ENCODE results near the gene SLC8A1. TPM values are rescaled to one million over a fixed set of nuclear protein-coding genes. Genes with fewer than 3 reads are reported as not detected.

The SLC8A1 gene
- total RNA-seq, 4 donors from 2014 or later, result 22.8 to 65.5 (median 42.0) TPM

- Histone ChIP-seq H3K4me3 (no peak overlapping the region), H3K36me3 (no peaks in the 10 kb centered on the region), H3K27ac (peak overlapping the region; percentile 34 to 68 (median 53)), H3K9me3 (no peaks in the 10 kb centered on the region), H3K27me3 (no peaks in the 10 kb centered on the region), H3K4me1 (peaks cover 0 to 23% (median 0%) of the 10 kb centered on the region in 4 donors)
- TF ChIP-seq EP300 (IDR thresholded peaks at IDR 0.05; ENCODE audit: low read depth) (no peak), CTCF (IDR thresholded peaks at IDR 0.05) (no peak), POLR2AphosphoS5 (IDR thresholded peaks at IDR 0.05) (no peak), POLR2A (IDR thresholded peaks at IDR 0.05) (no peak)
- in situ Hi-C loops (cut with MboI; ENCODE audit: low pct_ligation_motif_present in 1 of 4, low pct_unique_long_range_greater_than_20kb in 1 of 4, low sequenced_read_pairs in 3 of 4), result no loop called here
- WGBS, 2 donors (ENCODE audit: low coverage in 1 of 2), result 67 to 69% methylated on average over 8 to 9 of the region's 9 CpGs
- DNase-seq, result no peak
- intact Hi-C loops (cut with DNase I; ENCODE audit: low total_unique reads), result no loop called here
These were observed 16.3 kb downstream of the SLC8A1 start for GRCh38 chr2:40435426-40436092.

- TF ChIP-seq POLR2AphosphoS5 (IDR thresholded peaks at IDR 0.05), result peak in 2 of 3 donors; percentile 47 to 56
- TF ChIP-seq POLR2A (IDR thresholded peaks at IDR 0.05), result no peak
- in situ Hi-C loops (cut with MboI; ENCODE audit: low pct_ligation_motif_present in 1 of 4, low pct_unique_long_range_greater_than_20kb in 1 of 4, low sequenced_read_pairs in 3 of 4) (no loop called here), intact Hi-C loops (cut with DNase I; ENCODE audit: low total_unique reads) (no loop called here)
- no peaks in the 10 kb centered on the region for H3K27me3 ChIP-seq
- WGBS, 2 donors (ENCODE audit: low coverage in 1 of 2), result 40 to 61% methylated on average over 2 to 3 of the region's 3 CpGs
- peaks cover 0 to 23% (median 0%) of the 10 kb centered on the region in 4 donors for H3K4me1 ChIP-seq
- H3K27ac ChIP-seq, result peak overlapping the region; percentile 34 to 68 (median 53)
- no peaks in the 10 kb centered on the region for H3K9me3 ChIP-seq
- DNase-seq, result no peak
- no peak overlapping the region for H3K4me3 ChIP-seq
- no peaks in the 10 kb centered on the region for H3K36me3 ChIP-seq
These were observed 17.1 kb downstream of the SLC8A1 start for GRCh38 chr2:40434731-40435271.

- Histone ChIP-seq H3K9me3 (no peaks in the 10 kb centered on the region), H3K27me3 (no peaks in the 10 kb centered on the region), H3K36me3 (no peaks in the 10 kb centered on the region), H3K4me3 (no peak overlapping the region), H3K27ac (peak overlapping the region in 3 of 4 donors; percentile 34 to 68 (median 61)), H3K4me1 (peaks cover 0 to 23% (median 0%) of the 10 kb centered on the region in 4 donors)
- no peak for TF ChIP-seq POLR2AphosphoS5 (IDR thresholded peaks at IDR 0.05)
- no peak for TF ChIP-seq CTCF (IDR thresholded peaks at IDR 0.05)
- intact Hi-C loops (cut with DNase I; ENCODE audit: low total_unique reads), result no loop called here
- 33 to 40% methylated on average over 1 of the region's 1 CpG for WGBS, 2 donors (ENCODE audit: low coverage in 1 of 2)
- DNase-seq, result no peak
- in situ Hi-C loops (cut with MboI; ENCODE audit: low pct_ligation_motif_present in 1 of 4, low pct_unique_long_range_greater_than_20kb in 1 of 4, low sequenced_read_pairs in 3 of 4), result no loop called here
These were observed 18.2 kb downstream of the SLC8A1 start for GRCh38 chr2:40433736-40434135.

- Histone ChIP-seq H3K4me1 (peaks cover 0 to 23% (median 0%) of the 10 kb centered on the region in 4 donors), H3K27me3 (no peaks in the 10 kb centered on the region), H3K9me3 (no peaks in the 10 kb centered on the region), H3K27ac (peak overlapping the region in 2 of 4 donors; percentile 1 to 29), H3K4me3 (no peak overlapping the region), H3K36me3 (no peaks in the 10 kb centered on the region)
- in situ Hi-C loops (cut with MboI; ENCODE audit: low pct_ligation_motif_present in 1 of 4, low pct_unique_long_range_greater_than_20kb in 1 of 4, low sequenced_read_pairs in 3 of 4) (no loop called here), intact Hi-C loops (cut with DNase I; ENCODE audit: low total_unique reads) (no loop called here)
- no peak for TF ChIP-seq POLR2AphosphoS5 (IDR thresholded peaks at IDR 0.05)
- TF ChIP-seq CTCF (IDR thresholded peaks at IDR 0.05), result no peak
- TF ChIP-seq POLR2A (IDR thresholded peaks at IDR 0.05), result no peak
- TF ChIP-seq EP300 (IDR thresholded peaks at IDR 0.05; ENCODE audit: low read depth), result no peak
- WGBS, 2 donors (ENCODE audit: low coverage in 1 of 2), result 46 to 57% methylated on average over 3 of the region's 3 CpGs
- DNase-seq, result no peak
These were observed 18.9 kb downstream of the SLC8A1 start for GRCh38 chr2:40432921-40433483.
